CD1c-positive myeloid dendritic cell (primary cell): ENCODE results near the gene TNIK.

Experiments
- DNase-seq: peaks from one replicate; pipeline ENCODE4 v3.0.0-alpha.2; 2016; ENCODE audit errors: extremely low spot score

TNIK gene

GRCh38 chr3:171459942-171460724, at the start of gene TNIK:
TNIK (minus strand) TSS chr3:171460405; CDS start chr3:171460063, 342 bp downstream.
- DNase-seq = peak; percentile 83

GRCh38 chr3:171508676-171509075, 48.5 kb upstream of the TNIK start:
- no peak for DNase-seq

GRCh38 chr3:171508206-171508605, 48.0 kb upstream of the TNIK start:
- DNase-seq = no peak

GRCh38 chr3:171506743-171507319, 46.6 kb upstream of the TNIK start:
- no peak for DNase-seq

GRCh38 chr3:171505822-171506333, 45.7 kb upstream of the TNIK start:
- no peak for DNase-seq

GRCh38 chr3:171504376-171504775, 44.2 kb upstream of the TNIK start:
- no peak for DNase-seq

GRCh38 chr3:171503817-171504216, 43.6 kb upstream of the TNIK start:
- DNase-seq = no peak

- no peak for DNase-seq
Observed at GRCh38 chr3:171498921-171499320, 38.7 kb upstream of the TNIK start.

GRCh38 chr3:171497468-171497867, 37.3 kb upstream of the TNIK start:
- no peak for DNase-seq

GRCh38 chr3:171495413-171495812, 35.2 kb upstream of the TNIK start:
- DNase-seq = no peak

- no peak for DNase-seq
Observed at GRCh38 chr3:171494457-171495109, 34.4 kb upstream of the TNIK start.

GRCh38 chr3:171491361-171491760, 31.2 kb upstream of the TNIK start:
- peak; percentile 4 for DNase-seq

GRCh38 chr3:171490901-171491300, 30.7 kb upstream of the TNIK start:
- DNase-seq = no peak

GRCh38 chr3:171489348-171489747, 29.1 kb upstream of the TNIK start:
- DNase-seq = no peak

- no peak for DNase-seq
Observed at GRCh38 chr3:171488479-171488878, 28.3 kb upstream of the TNIK start.

- no peak for DNase-seq
Observed at GRCh38 chr3:171487382-171487781, 27.2 kb upstream of the TNIK start.

GRCh38 chr3:171485338-171485737, 25.1 kb upstream of the TNIK start:
- DNase-seq = no peak

- DNase-seq = no peak
Observed at GRCh38 chr3:171481011-171481410, 20.8 kb upstream of the TNIK start.

GRCh38 chr3:171480526-171480925, 20.3 kb upstream of the TNIK start:
- DNase-seq = no peak

GRCh38 chr3:171476532-171477102, 16.4 kb upstream of the TNIK start:
- DNase-seq = no peak

- DNase-seq = no peak
Observed at GRCh38 chr3:171472552-171472951, 12.3 kb upstream of the TNIK start.

- DNase-seq = no peak
Observed at GRCh38 chr3:171470714-171471227, 10.6 kb upstream of the TNIK start.
